HepG2 (cell line): ENCODE results near the gene UBR3. TPM values are rescaled to one million over a fixed set of nuclear protein-coding genes. Genes with fewer than 3 reads are reported as not detected.

Source experiments
- ATAC-seq: fragments of 200-7000 bp; cut with Tn5 transposase; 3 replicates; pipeline ENCODE4 v1.9.1; 2020; ENCODE audit warnings: mild to moderate bottlenecking, moderate library complexity
- BruUV-seq: library from RNA; stranded (reverse); fragments of 400-500 nt; replicated peaks from 2 replicates; lab custom pipeline; 2021; lab: Mats Ljungman, UMichigan
- CTCF ChIA-PET: fragments of 300-600 bp; formaldehyde crosslinking; extraction: SDS; loops from one replicate; lab custom pipeline; 2021; ENCODE audit warnings: low total read pairs, inconsistent platforms, low intra/inter-chr PET ratio; lab: Yijun Ruan, JAX
- POLR2A ChIA-PET: fragments of 350-600 bp; sonication (Branson Sonifier 250); formaldehyde crosslinking; loops from one replicate; lab custom pipeline; 2020; ENCODE audit warnings: antibody characterized with exemption, inconsistent platforms; lab: Yijun Ruan, JAX
- DNase-seq: peaks from one replicate; pipeline ENCODE4 v3.0.0-alpha.2; 2015; ENCODE audit warnings: low spot score
- FAIRE-seq: peaks from 3 replicates; lab custom pipeline; 2011; peaks lifted over from hg19 to GRCh38; lab: Jason Lieb, UNC
- H2AFZ ChIP-seq: one replicate; pipeline ENCODE4 v1.6.1; 2011; ENCODE audit warnings: low read length, inconsistent platforms
- H3K27ac ChIP-seq: fragments of 300-600 bp; 3 replicates; pipeline ENCODE4 v1.8.0; 2011; ENCODE audit warnings: mixed run types, mild to moderate bottlenecking, mixed read lengths, low read length, inconsistent platforms; ENCODE audit not compliant: insufficient read depth; ENCODE audit errors: extremely low read length
- H3K27me3 ChIP-seq, 2 experiments: fragments of 200-600 bp in 1 of 2; 2 replicates in 1 of 2; 3 replicates in 1 of 2; pipeline versions ENCODE4 v1.6.0 to v1.8.0; 2011; ENCODE audit warnings: low read length in 2 of 2, mild to moderate bottlenecking in 2 of 2, moderate library complexity in 2 of 2, inconsistent platforms in 1 of 2; ENCODE audit not compliant: insufficient read depth in 2 of 2, control insufficient read depth in 1 of 2
- H3K36me3 ChIP-seq, 2 experiments: fragments of 200-600 bp in 1 of 2; replicated peaks in 1 of 2; 2 replicates in 1 of 2; 3 replicates in 1 of 2; pipeline versions ENCODE4 v1.5.1 to v1.8.0; 2011; ENCODE audit warnings: low read length in 2 of 2, inconsistent platforms in 1 of 2; ENCODE audit not compliant: insufficient read depth in 2 of 2, control insufficient read depth in 1 of 2
- H3K4me1 ChIP-seq: 2 replicates; pipeline ENCODE4 v1.5.1; 2012; ENCODE audit warnings: low read length, inconsistent platforms; ENCODE audit not compliant: insufficient read depth
- H3K4me2 ChIP-seq: 2 replicates; pipeline ENCODE4 v1.6.0; 2011; ENCODE audit warnings: low read depth, low read length, inconsistent platforms
- H3K4me3 ChIP-seq, 3 experiments: fragments of 200-600 bp in 1 of 3; sonication (generic), shearing (Covaris generic) in 1 of 3; replicated peaks in 1 of 3; 2 replicates each; pipeline ENCODE4 v1.5.1; 2011 to 2016; ENCODE audit warnings: low read length in 3 of 3, inconsistent platforms in 2 of 3, low read depth in 2 of 3, mild to moderate bottlenecking in 2 of 3, control low read depth in 1 of 3, mixed read lengths in 1 of 3; ENCODE audit not compliant: insufficient read depth in 1 of 3
- H3K79me2 ChIP-seq: one replicate; pipeline ENCODE4 v1.6.1; 2011; ENCODE audit warnings: low read length, inconsistent platforms; ENCODE audit not compliant: insufficient read depth
- H3K9ac ChIP-seq: 2 replicates; pipeline ENCODE4 v1.6.0; 2011; ENCODE audit warnings: mild to moderate bottlenecking, low read depth, low read length, inconsistent platforms; ENCODE audit not compliant: insufficient read depth
- H3K9me3 ChIP-seq: 2 replicates; pipeline ENCODE4 v1.5.1; 2012; ENCODE audit warnings: mild to moderate bottlenecking, low read length
- H4K20me1 ChIP-seq: 2 replicates; pipeline ENCODE4 v1.6.0; 2011; ENCODE audit warnings: inconsistent platforms, mild to moderate bottlenecking, low read length, moderate library complexity; ENCODE audit not compliant: insufficient read depth
- CCDC6 ChIP-seq: sonication (generic); formaldehyde crosslinking; IDR thresholded peaks from 2 replicates; pipeline ENCODE4 v1.8.1; 2022; ENCODE audit warnings: mild to moderate bottlenecking, missing genetic modification reagents, moderate library complexity
- HBP1 ChIP-seq: IDR thresholded peaks from 2 replicates; pipeline ENCODE4 v1.6.1; 2016; ENCODE audit warnings: low read depth, control low read depth
- HHEX ChIP-seq: IDR thresholded peaks from 2 replicates; pipeline ENCODE4 v1.6.1; 2016; ENCODE audit warnings: control low read depth
- JUN ChIP-seq: sonication (generic); formaldehyde crosslinking; IDR thresholded peaks from 2 replicates; pipeline ENCODE4 v1.4.0; 2020; ENCODE audit warnings: mild to moderate bottlenecking, missing genetic modification reagents
- NR2F1 ChIP-seq, 2 experiments: fragments of 450-650 bp in 1 of 2; formaldehyde crosslinking in 1 of 2; IDR thresholded peaks; 2 replicates each; pipeline versions ENCODE4 v1.5.0 to v1.6.1; 2016 to 2020; ENCODE audit warnings: mild to moderate bottlenecking in 1 of 2, missing compliant biosample characterization in 1 of 2, missing genetic modification reagents in 1 of 2, moderate library complexity in 1 of 2
- RBFOX2 ChIP-seq: fragments of 200-400 bp; formaldehyde crosslinking; IDR thresholded peaks from 2 replicates; pipeline ENCODE4 v1.6.1; 2017; ENCODE audit warnings: low read depth, mild to moderate bottlenecking, low read length
- STAT5B ChIP-seq: sonication (generic); formaldehyde crosslinking; IDR thresholded peaks from 2 replicates; pipeline ENCODE4 v1.4.0; 2020; ENCODE audit warnings: missing genetic modification reagents
- TBP ChIP-seq: sonication (generic); formaldehyde crosslinking; IDR thresholded peaks from 2 replicates; pipeline ENCODE4 v1.5.0; 2020; ENCODE audit warnings: missing genetic modification reagents
- TBX3 ChIP-seq: fragments of 450-650 bp; IDR thresholded peaks from 2 replicates; pipeline ENCODE4 v1.6.1; 2017; ENCODE audit warnings: antibody characterized with exemption, mild to moderate bottlenecking, inconsistent platforms, borderline replicate concordance
- THAP7 ChIP-seq: sonication (generic); formaldehyde crosslinking; IDR thresholded peaks from 2 replicates; pipeline ENCODE4 v1.8.1; 2023; ENCODE audit warnings: mild to moderate bottlenecking, missing genetic modification reagents
- THAP9 ChIP-seq: sonication (generic); formaldehyde crosslinking; IDR thresholded peaks from 2 replicates; pipeline ENCODE4; 2020; ENCODE audit warnings: missing genetic modification reagents, mild to moderate bottlenecking, borderline replicate concordance
- ZFP91 ChIP-seq: sonication (generic); formaldehyde crosslinking; IDR thresholded peaks from 2 replicates; pipeline ENCODE4 v1.9.0; 2022; ENCODE audit warnings: missing genetic modification reagents, mild to moderate bottlenecking, borderline replicate concordance
- ZNF275 ChIP-seq: sonication (generic); formaldehyde crosslinking; IDR thresholded peaks from 2 replicates; pipeline ENCODE4 v1.8.0; 2022; ENCODE audit warnings: missing genetic modification reagents, mild to moderate bottlenecking, inconsistent platforms, borderline replicate concordance
- ZNF292 ChIP-seq: sonication (generic); formaldehyde crosslinking; IDR thresholded peaks from 2 replicates; pipeline ENCODE4 v1.8.1; 2022; ENCODE audit warnings: mild to moderate bottlenecking, low read depth, missing genetic modification reagents, borderline replicate concordance
- ZNF703 ChIP-seq: sonication (generic); formaldehyde crosslinking; IDR thresholded peaks from 2 replicates; pipeline ENCODE4 v1.5.1; 2020; ENCODE audit warnings: missing genetic modification reagents, mild to moderate bottlenecking, moderate library complexity, borderline replicate concordance
- ZNF709 ChIP-seq: sonication (generic); formaldehyde crosslinking; IDR thresholded peaks from 2 replicates; pipeline ENCODE4 v1.5.0; 2020; ENCODE audit warnings: mild to moderate bottlenecking, missing genetic modification reagents
- ZNF740 ChIP-seq: sonication (generic); formaldehyde crosslinking; IDR thresholded peaks from 2 replicates; pipeline ENCODE4 v1.4.0; 2020; ENCODE audit warnings: missing genetic modification reagents
- WGBS: methylation state at CpG from one replicate; pipeline ENCODE4 v1.1.6; 2017; ENCODE audit warnings: low lambda C conversion rate; 5-methylcytosine and 5-hydroxymethylcytosine counted together
- in situ Hi-C: cut with HindIII; loops from 2 replicates; pipeline ENCODE4 v1.10.0; 2017; ENCODE audit warnings: low pct_unique_long_range_greater_than_20kb; ENCODE audit not compliant: extremely low pct_ligation_motif_present
- intact Hi-C: fragments of 100-400 bp; cut with micrococcal nuclease; formaldehyde crosslinking; loops from one replicate; pipeline ENCODE4 v1.10.0; 2022; ENCODE audit not compliant: unreplicated experiment
- polyA plus RNA-seq, 8 experiments: library from polyadenylated mRNA; depleted of rRNA in 3 of 8; stranded (reverse) in 7 of 8; unstranded in 1 of 8; fragments of >200 nt; fragmentation: Illumina TruSeq in 4 of 8; extraction: Trizol in 4 of 8; gene quantifications; 2 replicates each; pipeline versions ENCODE4 v1.2.1 to v1.2.3, GENCODE V29; 2011 to 2016; ENCODE audit warnings: low read depth in 4 of 8, missing spikeins in 1 of 8, mixed read lengths in 1 of 8; ENCODE audit not compliant: insufficient read depth in 1 of 8
- total RNA-seq, 5 experiments: library from RNA; depleted of rRNA; stranded (reverse); fragments of >200 nt; fragmentation: Illumina TruSeq; extraction: Trizol; gene quantifications; 2 replicates each; pipeline ENCODE4 v1.2.3, GENCODE V29; 2016; ENCODE audit warnings: low read depth in 1 of 5

UBR3 gene
- total and polyA plus RNA-seq, 2 of the 13 experiments (the other 11 are each of a cell fraction or from before 2014, with no cell fraction given): 15.1 to 28.0 TPM

- POLR2A ChIA-PET: no interaction called here
- H3K4me1 ChIP-seq: no peaks in the 10 kb centered on the region
- H2AFZ ChIP-seq: no peak overlapping the region
- peaks cover 1 to 5% of the 10 kb centered on the region in 2 experiments; a peak in 3 of 5 replicates for H3K36me3 ChIP-seq
- DNase-seq (no peak), ATAC-seq (no peak), FAIRE-seq (no peak)
- no peak overlapping the region for H3K9ac ChIP-seq
- BruUV-seq: no TSS peak
- H4K20me1 ChIP-seq: no peaks in the 10 kb centered on the region
- no peak overlapping the region for H3K27ac ChIP-seq
- H3K9me3 ChIP-seq: no peaks in the 10 kb centered on the region
- no peak overlapping the region for H3K4me3 ChIP-seq
- H3K79me2 ChIP-seq: no peaks in the 10 kb centered on the region
- CTCF ChIA-PET: no interaction called here
- WGBS: 95% methylated on average over 2 of the region's 2 CpGs
- in situ Hi-C loops: no loop called here
- no peak overlapping the region for H3K4me2 ChIP-seq
- intact Hi-C loops: no loop called here
- H3K27me3 ChIP-seq: no peaks in the 10 kb centered on the region
- TF ChIP-seq JUN (CRISPR knock-in tag) (no peak), ZNF275 (CRISPR knock-in tag) (no peak), ZNF703 (CRISPR knock-in tag) (no peak), STAT5B (CRISPR knock-in tag) (no peak), HBP1 (CRISPR knock-in tag) (no peak), ZNF292 (CRISPR knock-in tag) (no peak), ZFP91 (CRISPR knock-in tag) (no peak), HHEX (CRISPR knock-in tag) (no peak), TBX3 (no peak), NR2F1 (CRISPR knock-in tag; IDR thresholded peaks at IDR 0.05) (no peak), CCDC6 (CRISPR knock-in tag) (no peak), TBP (no peak), THAP7 (no peak), THAP9 (CRISPR knock-in tag) (no peak), RBFOX2 (no peak), ZNF709 (CRISPR knock-in tag) (no peak), ZNF740 (no peak)
Measured at GRCh38 chr2:170070778-170071177, 243.5 kb downstream of the UBR3 start.
